ENCODE measurements around the gene F2RL1. TPM values are rescaled to one million over a fixed set of nuclear protein-coding genes. Genes with fewer than 3 reads are reported as not detected.
"Not testable (repeated sequence)": the region's sequence is repeated elsewhere in the genome, so short reads cannot be mapped to it uniquely, and the experiment has no call there.

The F2RL1 gene, protein sequence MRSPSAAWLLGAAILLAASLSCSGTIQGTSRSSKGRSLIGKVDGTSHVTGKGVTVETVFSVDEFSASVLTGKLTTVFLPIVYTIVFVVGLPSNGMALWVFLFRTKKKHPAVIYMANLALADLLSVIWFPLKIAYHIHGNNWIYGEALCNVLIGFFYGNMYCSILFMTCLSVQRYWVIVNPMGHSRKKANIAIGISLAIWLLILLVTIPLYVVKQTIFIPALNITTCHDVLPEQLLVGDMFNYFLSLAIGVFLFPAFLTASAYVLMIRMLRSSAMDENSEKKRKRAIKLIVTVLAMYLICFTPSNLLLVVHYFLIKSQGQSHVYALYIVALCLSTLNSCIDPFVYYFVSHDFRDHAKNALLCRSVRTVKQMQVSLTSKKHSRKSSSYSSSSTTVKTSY
- total RNA-seq (2014; rRNA removed; shearing (Covaris generic)): 52.8 and 61.7 TPM in 2 replicates

GRCh38 chr5:76818844-76819831, at the start of gene F2RL1:
TSS of gene F2RL1 (plus strand) at chr5:76819030. CDS start at chr5:76819183, 153 bp downstream.
- DNase-seq (ENCODE audit: low spot score): peak; percentile 93

- DNase-seq (ENCODE audit: low spot score): not testable (repeated sequence)
These were observed 47.8 kb upstream of the F2RL1 start for GRCh38 chr5:76771041-76771440.

GRCh38 chr5:76771705-76772405, 47.0 kb upstream of the F2RL1 start:
- DNase-seq (ENCODE audit: low spot score): no peak

DNA sequence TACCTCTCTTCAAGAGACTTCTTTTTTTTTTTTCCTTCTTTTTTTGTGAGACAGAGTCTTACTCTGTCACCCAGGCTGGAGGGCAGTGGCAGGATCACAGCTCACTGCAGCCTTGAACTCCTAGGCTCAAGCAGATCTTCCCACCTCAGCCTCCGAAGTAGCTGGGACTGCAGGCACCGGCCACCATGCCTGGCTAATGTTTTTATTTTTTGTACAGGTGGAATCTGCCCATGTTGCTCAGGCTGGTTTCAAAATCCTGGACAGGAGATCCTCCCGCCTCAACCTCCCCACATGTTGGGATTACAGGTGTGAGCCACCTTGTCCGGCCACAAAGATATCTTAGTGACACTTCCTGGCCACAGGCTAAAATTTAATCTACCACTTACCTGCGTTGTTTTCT, 42.9 kb upstream of the F2RL1 start:
- no peak for DNase-seq (ENCODE audit: low spot score)

DNA sequence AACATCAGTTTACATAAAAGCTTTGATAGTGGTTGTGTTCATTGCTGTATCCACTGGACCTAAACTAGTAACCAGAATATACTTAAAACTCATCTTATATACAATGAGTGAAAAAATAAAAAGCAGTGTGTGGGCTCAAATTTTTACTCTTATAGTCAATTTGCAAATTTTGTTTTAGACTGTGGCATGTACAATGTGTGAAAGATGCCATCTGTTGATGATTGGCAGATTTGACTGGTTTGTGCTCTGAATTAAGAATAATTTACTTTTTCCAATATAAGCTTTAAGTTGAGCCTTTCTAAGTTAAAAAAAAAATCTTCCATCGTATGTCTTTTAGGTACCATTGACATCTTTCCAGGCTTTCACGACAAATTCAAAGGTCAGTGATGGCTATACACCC, 42.4 kb upstream of the F2RL1 start:
- no peak for DNase-seq (ENCODE audit: low spot score)

GRCh38 chr5:76780616-76781015, 38.2 kb upstream of the F2RL1 start:
- not testable (repeated sequence) for DNase-seq (ENCODE audit: low spot score)

GRCh38 chr5:76781775-76782174, 37.1 kb upstream of the F2RL1 start:
- DNase-seq (ENCODE audit: low spot score): no peak

- DNase-seq (ENCODE audit: low spot score): no peak
These were observed 36.4 kb upstream of the F2RL1 start for GRCh38 chr5:76782444-76782843.

DNA sequence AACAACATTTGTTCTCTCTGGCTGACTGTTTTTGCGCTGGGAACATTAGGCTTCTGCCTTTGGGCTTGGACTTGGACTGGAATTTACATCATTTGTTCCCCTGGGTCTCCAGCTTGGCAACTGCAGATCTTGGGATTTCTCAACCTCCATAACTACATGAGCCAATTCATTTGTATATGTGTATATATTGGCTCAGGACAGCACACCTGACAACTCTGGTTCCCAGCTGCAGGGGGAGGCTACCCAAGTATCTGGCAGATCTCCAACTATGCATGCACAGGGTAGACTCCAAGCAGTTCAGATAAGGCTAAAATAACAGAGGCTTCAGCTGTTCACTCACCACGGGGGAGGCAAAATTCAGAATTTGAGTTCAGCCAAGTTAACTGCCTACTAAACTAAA, 31.6 kb upstream of the F2RL1 start:
- DNase-seq (ENCODE audit: low spot score): peak; percentile 72

GRCh38 chr5:76788362-76788761, 30.5 kb upstream of the F2RL1 start:
- DNase-seq (ENCODE audit: low spot score): peak; percentile 45

- not testable (repeated sequence) for DNase-seq (ENCODE audit: low spot score)
These were observed 29.6 kb upstream of the F2RL1 start for GRCh38 chr5:76789275-76789674.

- DNase-seq (ENCODE audit: low spot score): no peak
These were observed 28.7 kb upstream of the F2RL1 start for GRCh38 chr5:76789991-76790581.

DNA sequence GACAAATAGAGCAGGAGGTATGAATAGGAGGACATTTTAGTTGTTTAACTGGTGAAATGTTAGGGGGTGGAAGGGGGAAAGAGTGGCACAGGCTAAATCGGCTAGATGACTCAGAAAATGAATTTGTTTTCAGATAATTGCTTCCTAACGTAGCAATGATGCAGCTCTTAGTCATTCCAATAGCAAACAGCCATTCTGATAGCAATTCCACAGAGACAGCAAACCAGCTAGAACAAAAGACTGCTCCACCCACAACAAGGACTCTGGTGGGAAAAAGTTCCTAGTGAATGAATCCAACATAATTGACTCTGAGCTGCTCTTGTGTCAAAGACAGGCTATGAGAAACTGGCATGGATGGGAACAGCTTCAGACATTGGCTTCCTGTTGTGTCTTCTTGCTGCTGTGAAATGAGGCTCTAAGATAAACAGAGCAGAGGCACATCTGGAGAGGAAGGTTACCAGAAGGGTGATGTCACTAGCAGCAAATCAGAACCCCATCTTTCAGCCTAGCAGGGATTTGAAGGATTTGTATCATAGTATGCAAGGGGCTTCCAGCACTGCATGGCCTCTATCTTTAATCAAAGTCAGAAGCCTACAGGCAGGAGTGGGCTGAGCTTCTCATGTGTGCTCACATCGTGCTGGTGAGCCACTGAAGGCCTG, 28.1 kb upstream of the F2RL1 start:
- peak; percentile 72 for DNase-seq (ENCODE audit: low spot score)

DNA sequence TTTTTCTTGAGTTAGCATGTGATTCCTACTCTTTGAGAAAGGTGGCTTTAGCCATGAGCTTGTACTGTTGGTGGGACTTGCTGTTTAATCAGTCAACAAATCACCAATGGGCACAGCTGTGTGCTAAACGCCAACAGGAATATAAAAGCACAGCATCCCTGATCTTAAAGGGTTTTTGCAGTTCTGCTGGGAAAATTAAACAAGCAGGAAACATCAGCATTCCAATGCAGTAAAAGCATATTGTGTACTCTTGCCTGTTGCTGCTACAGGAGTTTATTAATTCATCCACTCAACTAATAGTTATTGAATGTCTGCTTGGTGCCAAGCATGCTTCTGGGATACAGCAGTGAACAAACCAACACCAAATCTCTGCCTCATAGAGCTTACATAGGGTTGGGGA, 27.4 kb upstream of the F2RL1 start:
- no peak for DNase-seq (ENCODE audit: low spot score)

GRCh38 chr5:76794871-76795270, 24.0 kb upstream of the F2RL1 start:
- no peak for DNase-seq (ENCODE audit: low spot score)

- DNase-seq (ENCODE audit: low spot score): no peak
These were observed 19.2 kb upstream of the F2RL1 start for GRCh38 chr5:76799588-76799987.

DNA sequence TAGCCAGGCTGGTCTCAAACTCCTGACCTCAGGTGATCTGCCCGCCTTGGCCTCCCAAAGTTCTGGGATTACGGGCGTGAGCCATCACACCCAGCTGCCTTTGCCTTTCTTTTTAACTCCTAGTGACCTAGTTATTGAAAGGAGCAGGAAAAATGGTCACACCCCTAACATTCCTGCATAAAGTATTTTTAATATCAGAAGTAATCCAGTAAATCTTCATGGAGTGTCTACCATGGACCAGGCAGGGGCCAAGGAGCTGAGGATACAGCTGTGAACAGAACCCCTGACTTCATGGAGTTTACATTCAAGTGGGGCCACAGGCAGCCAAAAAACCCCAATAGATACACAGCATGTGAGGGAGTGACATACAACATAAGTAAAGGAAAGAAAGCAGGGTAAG, 18.3 kb upstream of the F2RL1 start:
- DNase-seq (ENCODE audit: low spot score): no peak

DNA sequence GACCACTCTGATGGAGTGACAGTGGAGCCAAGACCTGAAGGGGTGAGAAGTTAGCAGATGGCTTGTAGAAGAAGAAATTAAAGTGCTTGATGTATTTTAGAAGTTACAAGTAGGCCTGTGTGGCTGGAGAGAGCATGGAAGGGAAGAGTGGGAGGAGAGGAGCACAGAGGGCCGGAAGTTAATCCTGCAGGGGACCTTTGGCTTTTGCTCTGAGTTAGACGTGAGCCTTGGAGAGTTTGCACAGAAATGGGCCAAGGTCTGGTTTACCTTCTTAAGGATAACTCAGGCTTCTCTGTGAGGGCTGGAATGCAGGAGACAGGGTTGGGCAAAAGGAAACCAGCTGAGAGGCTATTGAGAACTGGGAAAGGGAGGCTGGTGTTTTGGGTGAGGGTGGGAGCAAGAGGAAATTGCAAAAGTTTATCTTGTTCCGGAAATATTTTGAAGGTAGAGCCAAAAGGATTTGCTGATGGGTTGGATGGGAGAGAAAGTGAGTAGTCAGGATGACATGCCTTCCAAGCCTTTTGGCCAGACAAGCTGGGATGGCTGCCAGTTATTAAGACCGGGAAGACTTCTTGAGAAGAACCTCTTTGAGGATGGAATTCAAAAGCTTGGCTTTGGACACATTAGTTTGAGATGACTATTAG, 17.5 kb upstream of the F2RL1 start:
- no peak for DNase-seq (ENCODE audit: low spot score)

- DNase-seq (ENCODE audit: low spot score): no peak
These were observed 17.0 kb upstream of the F2RL1 start for GRCh38 chr5:76801803-76802195.

- no peak for DNase-seq (ENCODE audit: low spot score)
These were observed 14.6 kb upstream of the F2RL1 start for GRCh38 chr5:76804266-76804665.
